ENCODE measurements around the gene CDC25B. TPM values are rescaled to one million over a fixed set of nuclear protein-coding genes. Genes with fewer than 3 reads are reported as not detected.
A peak's percentile ranks its signal among the peaks of the same experiment; 100 is the strongest.

CDC25B gene
- total and polyA plus RNA-seq, 2 of the 13 experiments (the other 11 are each of a cell fraction or from before 2014, with no cell fraction given) = 14.5 to 19.4 TPM

DNA sequence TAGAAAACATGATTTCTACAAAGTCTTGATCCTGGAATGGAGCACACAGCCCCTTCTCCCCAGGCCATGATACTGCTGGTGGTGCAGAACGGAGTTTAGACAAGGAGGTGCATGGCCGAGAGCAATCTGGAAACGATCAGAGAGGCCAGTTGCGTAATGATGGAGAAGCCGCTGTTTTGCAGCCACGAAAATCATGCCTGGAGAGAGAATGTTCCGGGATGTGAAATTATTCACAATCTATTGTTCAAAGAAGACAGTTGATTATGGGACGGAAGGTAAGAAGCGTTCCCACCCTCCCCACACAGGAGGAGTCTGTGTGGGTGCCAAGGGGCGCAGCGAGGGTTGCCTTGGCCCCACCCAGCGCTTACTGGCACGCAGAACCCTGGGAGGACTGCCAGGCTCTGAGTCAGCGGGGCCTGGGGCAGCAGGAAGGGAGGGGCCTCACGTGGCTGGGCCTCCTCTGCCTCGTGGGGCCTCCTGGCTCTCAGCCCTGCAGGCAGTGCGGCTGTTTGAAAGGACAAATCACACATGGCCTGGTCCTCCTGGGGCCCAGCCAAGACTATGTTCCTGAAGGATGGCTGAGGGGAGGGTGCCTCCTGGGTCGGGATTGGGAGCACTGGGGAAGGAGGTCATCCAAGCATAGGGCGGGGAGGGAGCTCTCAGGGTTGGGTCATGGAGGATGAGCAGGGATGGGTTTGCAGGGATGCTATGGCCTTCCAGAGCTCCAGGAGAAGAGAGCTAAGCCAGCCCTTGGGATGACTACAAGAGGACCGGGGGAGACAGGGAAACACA is 15.6 kb downstream of the CDC25B start (continued):
- TF ChIP-seq ZNF18 (CRISPR knock-in tag; IDR thresholded peaks at IDR 0.05; ENCODE audit: insufficient replicate concordance) = peak; percentile 61
- TF ChIP-seq ZNF766 (CRISPR knock-in tag; IDR thresholded peaks at IDR 0.05; ENCODE audit: borderline replicate concordance) = peak; percentile 99
- peak; percentile 96 for TF ChIP-seq ZFY (CRISPR knock-in tag; IDR thresholded peaks at IDR 0.05)
- TF ChIP-seq IKZF1 (IDR thresholded peaks at IDR 0.05) = no peak
- TF ChIP-seq SALL1 (CRISPR knock-in tag; IDR thresholded peaks at IDR 0.05) = peak; percentile 98
- TF ChIP-seq RBFOX2 (IDR thresholded peaks at IDR 0.05; ENCODE audit: low read depth, low read length) = peak; percentile 77
- peak; percentile 48; the same call in 1 of the 2 replicates for TF ChIP-seq ZNF678 (CRISPR knock-in tag; IDR thresholded peaks at IDR 0.05)
- TF ChIP-seq GTF3A (CRISPR knock-in tag; conservative IDR thresholded peaks at IDR 0.05) = 0 out of 2 replicates have a peak, but pooled peaks have one; percentile 34
- TF ChIP-seq YEATS4 (CRISPR knock-in tag; IDR thresholded peaks at IDR 0.05; ENCODE audit: borderline replicate concordance) = peak; percentile 92
- TF ChIP-seq ZFP37 (CRISPR knock-in tag; IDR thresholded peaks at IDR 0.05; ENCODE audit: borderline replicate concordance) = peak; percentile 99
- peak; percentile 28; the same call in 1 of the 2 replicates for TF ChIP-seq ZNF124 (CRISPR knock-in tag; IDR thresholded peaks at IDR 0.05)
- TF ChIP-seq, protein P1, sequence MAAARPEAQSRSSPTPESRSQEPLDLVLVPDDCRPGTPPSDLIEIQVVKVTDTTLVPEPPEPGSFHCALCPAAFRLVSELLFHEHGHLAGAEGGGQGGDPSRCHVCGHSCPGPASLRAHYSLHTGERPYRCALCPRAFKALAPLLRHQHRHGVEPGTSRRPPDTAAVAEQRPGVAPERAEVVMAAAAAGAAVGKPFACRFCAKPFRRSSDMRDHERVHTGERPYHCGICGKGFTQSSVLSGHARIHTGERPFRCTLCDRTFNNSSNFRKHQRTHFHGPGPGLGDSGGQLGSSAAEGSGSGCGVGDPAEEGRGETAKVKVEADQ (CRISPR knock-in tag; IDR thresholded peaks at IDR 0.05; ENCODE audit: borderline replicate concordance) = peak; percentile 98
- TF ChIP-seq SAP130 (CRISPR knock-in tag; IDR thresholded peaks at IDR 0.05; ENCODE audit: low read depth) = peak; percentile 99
- peak; percentile 100 for TF ChIP-seq NPAS2 (CRISPR knock-in tag; IDR thresholded peaks at IDR 0.05; ENCODE audit: borderline replicate concordance)
- TF ChIP-seq ETV5 (CRISPR knock-in tag; IDR thresholded peaks at IDR 0.05; ENCODE audit: borderline replicate concordance) = peak; percentile 84
- peak; percentile 81; the same call in 1 of the 2 replicates for TF ChIP-seq FOXK1 (CRISPR knock-in tag; IDR thresholded peaks at IDR 0.05; ENCODE audit: borderline replicate concordance, low read depth)
- TF ChIP-seq E2F2 (CRISPR knock-in tag; IDR thresholded peaks at IDR 0.05; ENCODE audit: borderline replicate concordance) = peak; percentile 96; the same call in 1 of the 2 replicates
- peak; percentile 70; the same call in 1 of the 2 replicates for TF ChIP-seq MZF1 (CRISPR knock-in tag; IDR thresholded peaks at IDR 0.05; ENCODE audit: borderline replicate concordance)
- TF ChIP-seq CBX2 (IDR thresholded peaks at IDR 0.05; ENCODE audit: low read depth, low read length) = no peak
- TF ChIP-seq CBX2 (CRISPR knock-in tag; IDR thresholded peaks at IDR 0.05; ENCODE audit: low read depth) = no peak; the same call in 1 of the 2 replicates
- peak; percentile 78; the same call in 1 of the 2 replicates for TF ChIP-seq KLF13 (CRISPR knock-in tag; IDR thresholded peaks at IDR 0.05)
- TF ChIP-seq ARNT (IDR thresholded peaks at IDR 0.05) = no peak; the same call in 1 of the 2 replicates
- peak; percentile 91 for TF ChIP-seq PTBP1 (IDR thresholded peaks at IDR 0.05; ENCODE audit: low read depth, low read length, poor library complexity, severe bottlenecking)
- no peak for TF ChIP-seq DDIT3 (CRISPR knock-in tag; IDR thresholded peaks at IDR 0.05)
- peak; percentile 72; the same call in 1 of the 2 replicates for TF ChIP-seq ZNF362 (CRISPR knock-in tag; IDR thresholded peaks at IDR 0.05; ENCODE audit: borderline replicate concordance)

Measured in HepG2 (cell line).